Measurements from ENCODE around the gene MAGT1. TPM values are rescaled to one million over a fixed set of nuclear protein-coding genes. Genes with fewer than 3 reads are reported as not detected.
"Not testable (repeated sequence)": the region's sequence is repeated elsewhere in the genome, so short reads cannot be mapped to it uniquely, and the experiment has no call there.

Gene MAGT1
- total RNA-seq, 4 donors from 2014 or later: 33.6 to 122 (median 48.6) TPM

- peak within 1 kb of the TSS; percentile 83 for H3K27ac ChIP-seq
- H3K36me3 ChIP-seq: no peaks in the 10 kb centered on the region
- H3K4me1 ChIP-seq: no peaks in the 10 kb centered on the region
- TF ChIP-seq POLR2A (IDR thresholded peaks at IDR 0.05): peak; percentile 51 to 63
- TF ChIP-seq, protein P1, sequence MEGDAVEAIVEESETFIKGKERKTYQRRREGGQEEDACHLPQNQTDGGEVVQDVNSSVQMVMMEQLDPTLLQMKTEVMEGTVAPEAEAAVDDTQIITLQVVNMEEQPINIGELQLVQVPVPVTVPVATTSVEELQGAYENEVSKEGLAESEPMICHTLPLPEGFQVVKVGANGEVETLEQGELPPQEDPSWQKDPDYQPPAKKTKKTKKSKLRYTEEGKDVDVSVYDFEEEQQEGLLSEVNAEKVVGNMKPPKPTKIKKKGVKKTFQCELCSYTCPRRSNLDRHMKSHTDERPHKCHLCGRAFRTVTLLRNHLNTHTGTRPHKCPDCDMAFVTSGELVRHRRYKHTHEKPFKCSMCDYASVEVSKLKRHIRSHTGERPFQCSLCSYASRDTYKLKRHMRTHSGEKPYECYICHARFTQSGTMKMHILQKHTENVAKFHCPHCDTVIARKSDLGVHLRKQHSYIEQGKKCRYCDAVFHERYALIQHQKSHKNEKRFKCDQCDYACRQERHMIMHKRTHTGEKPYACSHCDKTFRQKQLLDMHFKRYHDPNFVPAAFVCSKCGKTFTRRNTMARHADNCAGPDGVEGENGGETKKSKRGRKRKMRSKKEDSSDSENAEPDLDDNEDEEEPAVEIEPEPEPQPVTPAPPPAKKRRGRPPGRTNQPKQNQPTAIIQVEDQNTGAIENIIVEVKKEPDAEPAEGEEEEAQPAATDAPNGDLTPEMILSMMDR (IDR thresholded peaks at IDR 0.05): peak in 3 of 4 experiments; percentile 27 to 43 (median 41)
- peak within 1 kb of the TSS; percentile 46 to 56 for H3K4me3 ChIP-seq
- H3K9me3 ChIP-seq: no peaks in the 10 kb centered on the region
- intact Hi-C loops (cut with DNase I; ENCODE audit: low total_unique reads): no loop called here
- H3K27me3 ChIP-seq: no peaks in the 10 kb centered on the region
- peak; percentile 56 to 83 for DNase-seq
Observed at GRCh38 chrX:77899081-77899828, 4.0 kb upstream of the MAGT1 start, which contains the start of gene COX7B. COX7B (plus strand) TSS chrX:77899468; CDS start chrX:77899554, 86 bp downstream.

DNA sequence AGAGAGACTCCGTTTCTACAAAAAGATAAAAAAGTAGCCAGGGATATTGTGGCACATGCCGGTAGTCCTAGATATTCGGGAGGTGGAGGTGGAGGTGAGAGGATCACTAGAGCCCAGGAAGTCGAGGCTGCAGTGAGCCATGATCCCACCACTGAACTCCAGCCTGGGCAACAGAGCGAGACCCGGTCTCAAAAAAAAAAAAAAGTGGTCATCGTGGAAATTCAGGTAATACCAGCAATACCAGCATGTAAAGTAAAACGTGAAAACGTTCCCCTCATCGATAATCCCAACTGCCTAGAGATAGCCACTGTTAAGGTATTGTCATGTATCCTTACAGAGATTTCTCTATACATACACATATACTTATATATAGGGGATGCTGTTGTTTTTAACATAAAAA, 1.5 kb downstream of the MAGT1 start:
- H3K9me3 ChIP-seq: no peaks in the 10 kb centered on the region
- no peak for DNase-seq
- TF ChIP-seq, protein P1 (IDR thresholded peaks at IDR 0.05): no peak
- TF ChIP-seq POLR2A (IDR thresholded peaks at IDR 0.05): no peak
- intact Hi-C loops (cut with DNase I; ENCODE audit: low total_unique reads): no loop called here
- no peak overlapping the region for H3K27ac ChIP-seq
- no peak overlapping the region for H3K4me3 ChIP-seq
- H3K27me3 ChIP-seq: no peaks in the 10 kb centered on the region
- H3K36me3 ChIP-seq: no peaks in the 10 kb centered on the region
- no peaks in the 10 kb centered on the region for H3K4me1 ChIP-seq

- Histone ChIP-seq H3K4me3 (no peak overlapping the region), H3K9me3 (no peaks in the 10 kb centered on the region), H3K36me3 (no peaks in the 10 kb centered on the region), H3K27me3 (no peaks in the 10 kb centered on the region), H3K4me1 (no peaks in the 10 kb centered on the region), H3K27ac (no peak overlapping the region)
- no peak for DNase-seq
- intact Hi-C loops (cut with DNase I; ENCODE audit: low total_unique reads): no loop called here
- TF ChIP-seq, protein P1 (IDR thresholded peaks at IDR 0.05): no peak
- TF ChIP-seq POLR2A (IDR thresholded peaks at IDR 0.05): no peak
Observed at GRCh38 chrX:77892887-77893286, 2.3 kb downstream of the MAGT1 start.

GRCh38 chrX:77881418-77881817, 13.8 kb downstream of the MAGT1 start:
- H3K4me1 ChIP-seq; H3K27ac ChIP-seq; DNase-seq; intact Hi-C loops (cut with DNase I; ENCODE audit: low total_unique reads); H3K4me3 ChIP-seq; H3K27me3 ChIP-seq; H3K36me3 ChIP-seq; H3K9me3 ChIP-seq: not testable (repeated sequence)

DNA sequence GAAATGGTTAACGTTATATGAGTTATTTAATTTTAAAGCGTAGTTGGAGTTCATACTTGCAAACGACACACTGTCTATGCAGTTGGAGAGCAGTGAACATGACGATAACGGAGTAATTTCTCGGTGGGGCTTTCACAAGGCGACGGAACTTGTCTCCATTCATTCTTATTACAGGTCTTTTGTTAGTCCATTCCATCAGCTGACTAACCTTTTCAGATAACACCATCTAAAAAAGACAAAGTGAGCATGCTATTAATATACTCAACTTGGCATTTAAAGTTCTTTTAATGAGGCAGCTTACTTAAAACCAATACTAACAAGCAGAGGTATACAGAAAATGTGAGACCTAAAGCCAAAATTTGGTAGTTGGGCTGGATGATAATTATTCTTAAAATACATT, 19.9 kb downstream of the MAGT1 start:
- no peaks in the 10 kb centered on the region for H3K36me3 ChIP-seq
- TF ChIP-seq, protein P1 (IDR thresholded peaks at IDR 0.05): no peak
- TF ChIP-seq POLR2A (IDR thresholded peaks at IDR 0.05): no peak
- no peak overlapping the region for H3K27ac ChIP-seq
- H3K4me3 ChIP-seq: no peak overlapping the region
- no peaks in the 10 kb centered on the region for H3K27me3 ChIP-seq
- intact Hi-C loops (cut with DNase I; ENCODE audit: low total_unique reads): no loop called here
- no peaks in the 10 kb centered on the region for H3K9me3 ChIP-seq
- DNase-seq: no peak
- H3K4me1 ChIP-seq: no peaks in the 10 kb centered on the region

GRCh38 chrX:77831544-77831943, 63.7 kb downstream of the MAGT1 start:
- H3K27ac ChIP-seq; H3K36me3 ChIP-seq; H3K4me1 ChIP-seq; H3K4me3 ChIP-seq; intact Hi-C loops (cut with DNase I; ENCODE audit: low total_unique reads); H3K27me3 ChIP-seq; H3K9me3 ChIP-seq; DNase-seq: not testable (repeated sequence)

DNA sequence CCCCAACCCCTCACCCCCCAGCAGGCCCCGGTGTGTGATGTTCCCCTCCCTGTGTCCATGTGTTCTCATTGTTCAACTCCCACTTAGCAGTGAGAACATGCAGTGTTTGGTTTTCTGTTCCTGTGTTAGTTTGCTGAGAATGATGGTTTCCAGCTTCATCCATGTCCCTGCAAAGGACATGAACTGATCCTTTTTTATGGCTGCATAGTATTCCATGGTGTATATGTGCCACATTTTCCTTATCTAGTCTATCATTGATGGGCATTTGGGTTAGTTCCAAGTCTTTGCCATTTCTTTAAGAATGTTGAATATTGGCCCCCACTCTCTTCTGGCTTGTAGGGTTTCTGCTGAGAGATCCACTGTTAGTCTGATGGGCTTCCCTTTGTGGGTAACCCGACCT, 73.2 kb downstream of the MAGT1 start:
- intact Hi-C loops (cut with DNase I; ENCODE audit: low total_unique reads); H3K36me3 ChIP-seq; H3K4me1 ChIP-seq; DNase-seq; H3K4me3 ChIP-seq; H3K27me3 ChIP-seq; H3K9me3 ChIP-seq; H3K27ac ChIP-seq: not testable (repeated sequence)
